A549 (cell line): ENCODE results near the gene ERN2. TPM values are rescaled to one million over a fixed set of nuclear protein-coding genes. Genes with fewer than 3 reads are reported as not detected.

Source experiments
- ATAC-seq, 2 experiments: fragments of 200-7000 bp in 1 of 2; fragments of >200 bp in 1 of 2; cut with Nextera tagmentation in 1 of 2; cut with Tn5 transposase in 1 of 2; 3 replicates each; pipeline versions ENCODE4 v1.8.0 to v1.9.1; 2018 to 2020; ENCODE audit warnings: mild to moderate bottlenecking in 1 of 2, moderate library complexity in 1 of 2
- CTCF ChIA-PET: fragments of 300-600 bp; sonication (Branson Sonifier 250); formaldehyde crosslinking; extraction: SDS; loops from one replicate; lab custom pipeline; 2021; ENCODE audit warnings: antibody characterized with exemption, inconsistent platforms; lab: Yijun Ruan, JAX
- POLR2A ChIA-PET: fragments of 350-600 bp; formaldehyde crosslinking; extraction: SDS; loops from one replicate; lab custom pipeline; 2021; ENCODE audit warnings: antibody characterized with exemption, inconsistent platforms; lab: Yijun Ruan, JAX
- DNase-seq, 2 experiments: peaks; one replicate each; pipeline versions ENCODE4 v3.0.0 to v3.0.0-alpha.2; 2011 to 2016; ENCODE audit warnings: low read depth in 1 of 2, low spot score in 1 of 2
- FAIRE-seq: peaks from 2 replicates; lab custom pipeline; 2011; peaks lifted over from hg19 to GRCh38; lab: Jason Lieb, UNC
- H3K27ac ChIP-seq, 2 experiments: fragments of >200 bp; sonication (Bioruptor Twin); formaldehyde crosslinking; 3 replicates each; pipeline ENCODE4 v1.5.1; 2016 to 2017
- H3K4me1 ChIP-seq: fragments of >200 bp; sonication (Bioruptor Twin); formaldehyde crosslinking; 3 replicates; pipeline ENCODE4 v1.6.1; 2016
- H3K4me2 ChIP-seq: fragments of >200 bp; sonication (Bioruptor Twin); formaldehyde crosslinking; 3 replicates; pipeline ENCODE4 v1.6.1; 2016
- H3K4me3 ChIP-seq: fragments of >200 bp; sonication (Bioruptor Twin); formaldehyde crosslinking; 3 replicates; pipeline ENCODE4 v1.5.1; 2016
- H3K9me3 ChIP-seq: fragments of >200 bp; sonication (Bioruptor Twin); formaldehyde crosslinking; 3 replicates; pipeline ENCODE4 v1.6.1; 2016
- CBX8 ChIP-seq: fragments of 200-600 bp; sonication (generic); IDR thresholded peaks from 2 replicates; pipeline ENCODE4 v1.6.1; 2016
- CHD4 ChIP-seq: fragments of 200-600 bp; sonication (generic); IDR thresholded peaks from 2 replicates; pipeline ENCODE4 v1.6.1; 2016; ENCODE audit warnings: antibody characterized with exemption, mild to moderate bottlenecking, borderline replicate concordance
- EHF ChIP-seq: fragments of 250-450 bp; sonication (Bioruptor Pico); IDR thresholded peaks from 2 replicates; pipeline ENCODE4 v1.5.0; 2020; ENCODE audit warnings: mild to moderate bottlenecking
- EHMT2 ChIP-seq: fragments of 200-600 bp; sonication (generic); IDR thresholded peaks from 2 replicates; pipeline ENCODE4 v1.6.1; 2016; ENCODE audit warnings: antibody characterized with exemption, low read depth, mild to moderate bottlenecking, moderate library complexity
- EP300 ChIP-seq, 2 experiments: fragments of >200 bp; sonication (Bioruptor Twin); formaldehyde crosslinking; IDR thresholded peaks; 2 replicates in 1 of 2; 3 replicates in 1 of 2; pipeline ENCODE4 v1.6.1; 2016 to 2017
- ESRRA ChIP-seq: fragments of 150-350 bp; IDR thresholded peaks from 2 replicates; pipeline ENCODE4 v1.6.1; 2014; ENCODE audit warnings: mild to moderate bottlenecking, low read length, borderline replicate concordance
- HOXB13 ChIP-seq: fragments of 250-450 bp; sonication (Bioruptor Pico); IDR thresholded peaks from 2 replicates; pipeline ENCODE4 v1.5.0; 2020; ENCODE audit warnings: low read depth, mild to moderate bottlenecking, moderate library complexity
- HOXB5 ChIP-seq: fragments of 250-450 bp; sonication (Bioruptor Pico); IDR thresholded peaks from 2 replicates; pipeline ENCODE4 v1.5.0; 2020; ENCODE audit warnings: mild to moderate bottlenecking, moderate library complexity
- JUN ChIP-seq, 2 experiments: fragments of >200 bp; sonication (Bioruptor Twin); formaldehyde crosslinking; IDR thresholded peaks; 2 replicates in 1 of 2; 3 replicates in 1 of 2; pipeline ENCODE4 v1.6.1; 2016 to 2017
- SMC3 ChIP-seq: fragments of >200 bp; sonication (Bioruptor Twin); formaldehyde crosslinking; IDR thresholded peaks from 3 replicates; pipeline ENCODE4 v1.6.1; 2018; ENCODE audit warnings: inconsistent platforms
- SREBF2 ChIP-seq: fragments of 450-650 bp; IDR thresholded peaks from 2 replicates; pipeline ENCODE4 v1.6.1; 2014; ENCODE audit warnings: mild to moderate bottlenecking, moderate library complexity
- TP53 ChIP-seq: fragments of 250-450 bp; sonication (Bioruptor Pico); IDR thresholded peaks from 2 replicates; pipeline ENCODE4 v1.5.0; 2021; ENCODE audit warnings: mild to moderate bottlenecking, moderate library complexity
- ZNF302 ChIP-seq: fragments of 250-450 bp; sonication (Bioruptor Pico); IDR thresholded peaks from 2 replicates; pipeline ENCODE4 v1.9.0; 2021; ENCODE audit warnings: inconsistent platforms, mild to moderate bottlenecking, moderate library complexity
- WGBS: methylation state at CpG from one replicate; pipeline ENCODE4 v1.1.6; 2017; ENCODE audit errors: missing lambda C conversion rate; 5-methylcytosine and 5-hydroxymethylcytosine counted together
- polyA plus RNA-seq, 4 experiments: library from polyadenylated mRNA; depleted of rRNA in 3 of 4; stranded (reverse); fragments of >200 nt; fragmentation: RNase III in 1 of 4; extraction: RNeasy Plus Mini Kit Qiagen cat#74134 plus additional on column Dnase treatment in 1 of 4; gene quantifications; 2 replicates in 3 of 4; 3 replicates in 1 of 4; pipeline ENCODE4 v1.2.3, GENCODE V29; 2011 to 2017
- TF ChIP-seq, protein P1 (sequence below): fragments of 200-600 bp; sonication (generic); IDR thresholded peaks from 2 replicates; pipeline ENCODE4 v1.6.1; 2016; ENCODE audit warnings: antibody characterized with exemption, mild to moderate bottlenecking, moderate library complexity
- TF ChIP-seq, protein P2 (sequence below): fragments of 250-450 bp; sonication (Bioruptor Pico); IDR thresholded peaks from 2 replicates; pipeline ENCODE4 v1.5.0; 2021; ENCODE audit warnings: mild to moderate bottlenecking, moderate library complexity, borderline replicate concordance

ERN2 gene
- polyA plus RNA-seq, 2 of the 4 experiments (the other 2 are of a cell fraction), result not detected

DNA sequence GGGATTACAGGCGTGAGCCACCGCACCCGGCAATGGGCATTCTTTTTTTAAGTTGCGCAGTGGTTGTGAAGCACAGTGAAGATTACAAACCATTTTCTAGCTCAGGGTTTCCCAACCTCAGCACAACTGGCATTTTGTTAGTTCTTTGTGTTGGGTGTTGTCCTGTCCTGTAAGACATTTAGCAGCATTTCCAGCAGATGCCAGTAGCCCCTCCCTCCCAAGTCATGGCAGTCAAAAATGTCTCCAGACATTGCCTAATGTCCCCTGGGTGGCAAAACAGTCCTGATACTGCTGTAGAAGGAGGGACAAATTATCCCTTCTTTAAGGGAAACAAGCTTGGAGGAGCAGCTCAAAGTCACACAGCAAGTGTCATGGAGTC lies 18.8 kb downstream of the ERN2 start:
- ChIA-PET POLR2A (no interaction called here), CTCF (interaction anchor here (1.1 to 1.9 kb wide), 2 partner anchors 10 to 34 kb away, joined by 3 to 6 read pairs; no protein-coding TSS in a partner anchor)
- H3K4me2 ChIP-seq, result no peak overlapping the region
- no peak for DNase-seq
- H3K27ac ChIP-seq, result no peak overlapping the region
- 0 out of 3 replicates have a peak, but pooled peaks cover 3% of the 10 kb centered on the region for H3K4me1 ChIP-seq
- TF ChIP-seq SREBF2 (no peak), HOXB5 (CRISPR knock-in tag) (no peak), EHF (CRISPR knock-in tag) (no peak), CHD4 (no peak), HOXB13 (CRISPR knock-in tag) (no peak), EP300 (IDR thresholded peaks at IDR 0.05) (no peak), ESRRA (no peak)
- TF ChIP-seq, all 56 proteins: peak for 0
- FAIRE-seq, result no peak
- ATAC-seq, result no peak
- Histone ChIP-seq H3K9me3 (no peaks in the 10 kb centered on the region), H3K4me3 (no peak overlapping the region)
- WGBS, result 94% methylated on average over 4 of the region's 4 CpGs

DNA sequence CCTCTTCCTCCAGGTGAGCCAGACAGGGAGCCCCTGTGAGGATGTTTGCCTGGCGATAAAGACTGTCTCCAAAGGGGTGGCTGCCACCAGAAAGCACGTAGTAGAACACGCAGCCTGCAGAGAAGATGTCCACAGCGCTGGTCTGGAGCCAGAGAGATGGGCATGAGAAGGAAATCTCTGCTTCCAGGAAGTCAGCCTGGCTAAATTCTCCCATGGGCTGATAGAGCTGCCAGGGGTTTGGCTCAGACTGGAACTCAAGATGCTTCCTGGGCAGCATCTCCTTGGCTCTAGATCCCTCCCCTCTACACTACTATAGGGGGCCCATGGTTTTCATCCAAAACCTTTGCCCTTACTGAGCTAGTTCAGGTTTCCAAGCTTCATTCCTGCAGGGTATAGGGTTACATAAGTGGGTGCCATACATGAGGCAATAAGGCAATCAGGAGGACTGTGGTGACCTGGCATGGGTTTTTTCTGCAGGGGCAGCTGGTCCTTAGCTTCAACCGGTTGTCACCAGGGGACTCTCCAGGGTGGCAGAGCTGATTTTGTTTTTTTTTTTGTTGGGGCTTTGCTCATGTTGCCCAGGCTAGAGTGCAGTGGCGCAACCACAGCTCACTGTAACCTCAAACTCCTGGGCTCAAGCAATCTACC lies 20.7 kb downstream of the ERN2 start:
- ChIA-PET CTCF (interaction anchor here (1.0 to 1.5 kb wide), 3 partner anchors 9 to 14 kb away, joined by 4 to 6 read pairs (median 5); partner anchors contain the start of gene PLK1), POLR2A (no interaction called here)
- no peak overlapping the region for H3K27ac ChIP-seq
- TF ChIP-seq, protein P1, sequence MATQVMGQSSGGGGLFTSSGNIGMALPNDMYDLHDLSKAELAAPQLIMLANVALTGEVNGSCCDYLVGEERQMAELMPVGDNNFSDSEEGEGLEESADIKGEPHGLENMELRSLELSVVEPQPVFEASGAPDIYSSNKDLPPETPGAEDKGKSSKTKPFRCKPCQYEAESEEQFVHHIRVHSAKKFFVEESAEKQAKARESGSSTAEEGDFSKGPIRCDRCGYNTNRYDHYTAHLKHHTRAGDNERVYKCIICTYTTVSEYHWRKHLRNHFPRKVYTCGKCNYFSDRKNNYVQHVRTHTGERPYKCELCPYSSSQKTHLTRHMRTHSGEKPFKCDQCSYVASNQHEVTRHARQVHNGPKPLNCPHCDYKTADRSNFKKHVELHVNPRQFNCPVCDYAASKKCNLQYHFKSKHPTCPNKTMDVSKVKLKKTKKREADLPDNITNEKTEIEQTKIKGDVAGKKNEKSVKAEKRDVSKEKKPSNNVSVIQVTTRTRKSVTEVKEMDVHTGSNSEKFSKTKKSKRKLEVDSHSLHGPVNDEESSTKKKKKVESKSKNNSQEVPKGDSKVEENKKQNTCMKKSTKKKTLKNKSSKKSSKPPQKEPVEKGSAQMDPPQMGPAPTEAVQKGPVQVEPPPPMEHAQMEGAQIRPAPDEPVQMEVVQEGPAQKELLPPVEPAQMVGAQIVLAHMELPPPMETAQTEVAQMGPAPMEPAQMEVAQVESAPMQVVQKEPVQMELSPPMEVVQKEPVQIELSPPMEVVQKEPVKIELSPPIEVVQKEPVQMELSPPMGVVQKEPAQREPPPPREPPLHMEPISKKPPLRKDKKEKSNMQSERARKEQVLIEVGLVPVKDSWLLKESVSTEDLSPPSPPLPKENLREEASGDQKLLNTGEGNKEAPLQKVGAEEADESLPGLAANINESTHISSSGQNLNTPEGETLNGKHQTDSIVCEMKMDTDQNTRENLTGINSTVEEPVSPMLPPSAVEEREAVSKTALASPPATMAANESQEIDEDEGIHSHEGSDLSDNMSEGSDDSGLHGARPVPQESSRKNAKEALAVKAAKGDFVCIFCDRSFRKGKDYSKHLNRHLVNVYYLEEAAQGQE, result no peak
- TF ChIP-seq, protein P2, sequence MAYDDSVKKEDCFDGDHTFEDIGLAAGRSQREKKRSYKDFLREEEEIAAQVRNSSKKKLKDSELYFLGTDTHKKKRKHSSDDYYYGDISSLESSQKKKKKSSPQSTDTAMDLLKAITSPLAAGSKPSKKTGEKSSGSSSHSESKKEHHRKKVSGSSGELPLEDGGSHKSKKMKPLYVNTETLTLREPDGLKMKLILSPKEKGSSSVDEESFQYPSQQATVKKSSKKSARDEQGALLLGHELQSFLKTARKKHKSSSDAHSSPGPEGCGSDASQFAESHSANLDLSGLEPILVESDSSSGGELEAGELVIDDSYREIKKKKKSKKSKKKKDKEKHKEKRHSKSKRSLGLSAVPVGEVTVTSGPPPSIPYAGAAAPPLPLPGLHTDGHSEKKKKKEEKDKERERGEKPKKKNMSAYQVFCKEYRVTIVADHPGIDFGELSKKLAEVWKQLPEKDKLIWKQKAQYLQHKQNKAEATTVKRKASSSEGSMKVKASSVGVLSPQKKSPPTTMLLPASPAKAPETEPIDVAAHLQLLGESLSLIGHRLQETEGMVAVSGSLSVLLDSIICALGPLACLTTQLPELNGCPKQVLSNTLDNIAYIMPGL (CRISPR knock-in tag), result no peak
- TF ChIP-seq EHMT2 (no peak), SMC3 (no peak), ZNF302 (no peak), CBX8 (no peak)
- ATAC-seq, result peak in 1 of 2 experiments; percentile 12; a peak in 2 of 6 replicates
- H3K4me1 ChIP-seq, result 0 out of 3 replicates have a peak, but pooled peaks cover 3% of the 10 kb centered on the region
- DNase-seq, result no peak
- no peak overlapping the region for H3K4me3 ChIP-seq
- H3K9me3 ChIP-seq, result no peaks in the 10 kb centered on the region
- FAIRE-seq, result no peak
- no peak overlapping the region for H3K4me2 ChIP-seq
- WGBS, result 97% methylated on average over 6 of the region's 6 CpGs

DNA sequence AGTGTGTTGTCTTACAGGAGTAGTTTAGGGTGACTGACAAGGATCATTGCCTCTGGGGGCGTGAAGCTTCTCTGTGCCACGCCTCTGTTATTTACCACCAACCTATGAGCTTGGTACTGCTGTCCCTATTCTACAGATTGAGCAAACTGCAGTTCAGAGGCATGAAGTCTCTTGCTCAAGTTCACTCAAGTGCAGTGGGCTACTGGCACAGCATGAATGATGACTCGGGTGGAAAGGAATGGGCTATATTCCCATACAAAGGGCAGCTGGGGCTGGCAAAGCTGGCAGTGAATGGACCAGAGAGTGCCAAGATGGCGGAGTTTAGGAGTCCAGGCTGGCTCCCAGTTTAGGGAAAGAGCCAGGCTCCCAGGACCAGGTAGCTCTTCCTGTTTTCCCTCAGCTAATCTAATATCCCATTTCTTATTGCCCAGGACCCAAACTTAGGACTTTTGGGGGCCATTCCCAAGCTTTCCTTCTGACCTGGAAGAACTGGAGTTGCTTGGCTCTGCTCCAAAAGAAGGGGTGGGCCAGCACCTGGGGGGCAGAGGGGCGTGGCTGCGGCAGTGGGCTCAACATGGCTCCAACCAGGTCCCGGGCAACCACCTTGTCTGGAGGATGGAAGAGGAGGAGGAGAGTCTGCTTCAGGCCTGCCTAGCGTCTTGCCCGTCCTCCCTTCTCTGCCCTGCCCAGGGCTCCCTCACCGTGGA lies 21.4 kb downstream of the ERN2 start:
- FAIRE-seq (no peak), DNase-seq (peak in 1 of 2 experiments; percentile 25), ATAC-seq (peak in 1 of 2 experiments; percentile 44; a peak in 3 of 6 replicates)
- no peak overlapping the region for H3K4me2 ChIP-seq
- WGBS, result 86% methylated on average over 10 of the region's 10 CpGs
- H3K27ac ChIP-seq, result 0 out of 6 replicates have a peak overlapping the region, but pooled peaks of 1 of the 2 experiments have one; percentile 17
- CTCF ChIA-PET, result interaction anchor here (1.0 to 1.5 kb wide), 3 partner anchors 9 to 13 kb away, joined by 4 to 6 read pairs (median 5); partner anchors contain the start of gene PLK1
- H3K4me3 ChIP-seq, result no peak overlapping the region
- POLR2A ChIA-PET, result no interaction called here
- TF ChIP-seq JUN (IDR thresholded peaks at IDR 0.05) (peak in 1 of 2 experiments; percentile 31; a peak in 1 of 5 replicates), TP53 (no peak)
- 0 out of 3 replicates have a peak, but pooled peaks cover 3% of the 10 kb centered on the region for H3K4me1 ChIP-seq
- no peaks in the 10 kb centered on the region for H3K9me3 ChIP-seq
